Peyer's patch (tissue), 4 donors: ENCODE data around the gene HMOX2. TPM values are rescaled to one million over a fixed set of nuclear protein-coding genes. Genes with fewer than 3 reads are reported as not detected.
A peak's percentile ranks its signal among the peaks of the same experiment; 100 is the strongest.

Experiments
- DNase-seq, 3 donors: peaks; one replicate each; pipeline ENCODE4 v3.0.0-alpha.2; 2017 to 2019
- H3K27ac ChIP-seq, 4 donors: fragments of 200-600 bp; sonication (generic); one replicate each; pipeline ENCODE4 v1.5.1; 2016 to 2019
- H3K27me3 ChIP-seq, 2 donors: fragments of 200-600 bp; sonication (generic); one replicate each; pipeline ENCODE4 v1.5.1; 2019
- H3K36me3 ChIP-seq, 3 donors: fragments of 200-600 bp; sonication (generic); one replicate each; pipeline ENCODE4 v1.5.1; 2016 to 2019
- H3K4me1 ChIP-seq, 4 donors: fragments of 200-600 bp; sonication (generic); one replicate each; pipeline ENCODE4 v1.5.1; 2016 to 2019
- H3K4me3 ChIP-seq, 4 donors: fragments of 200-600 bp; sonication (generic); 1 replicate in 3 of 4; 2 replicates in 1 of 4; pipeline ENCODE4 v1.5.1; 2016 to 2019; ENCODE audit warnings: mild to moderate bottlenecking in 1 of 4
- H3K9me3 ChIP-seq, 4 donors: fragments of 200-600 bp; sonication (generic); one replicate each; pipeline ENCODE4 v1.5.1; 2016 to 2019; ENCODE audit warnings: mild to moderate bottlenecking in 1 of 4
- CTCF ChIP-seq, 6 experiments: fragments of 450-650 bp in 4 of 6; fragments of 200-600 bp in 2 of 6; sonication (generic) in 1 of 6; IDR thresholded peaks; one replicate each; pipeline ENCODE4 v1.5.1; 2017 to 2019; ENCODE audit warnings: antibody characterized with exemption in 6 of 6, mild to moderate bottlenecking in 3 of 6, moderate library complexity in 1 of 6
- POLR2A ChIP-seq, 2 donors: fragments of 450-650 bp; IDR thresholded peaks; one replicate each; pipeline ENCODE4 v1.5.1; 2017; ENCODE audit warnings: antibody characterized with exemption in 2 of 2, mild to moderate bottlenecking in 2 of 2, moderate library complexity in 2 of 2
- total RNA-seq, 4 donors: library from RNA; depleted of rRNA; stranded (reverse); fragments of >200 nt; gene quantifications; one replicate each; pipeline ENCODE4 v1.1.0, GENCODE V29; 2016

The HMOX2 gene, protein sequence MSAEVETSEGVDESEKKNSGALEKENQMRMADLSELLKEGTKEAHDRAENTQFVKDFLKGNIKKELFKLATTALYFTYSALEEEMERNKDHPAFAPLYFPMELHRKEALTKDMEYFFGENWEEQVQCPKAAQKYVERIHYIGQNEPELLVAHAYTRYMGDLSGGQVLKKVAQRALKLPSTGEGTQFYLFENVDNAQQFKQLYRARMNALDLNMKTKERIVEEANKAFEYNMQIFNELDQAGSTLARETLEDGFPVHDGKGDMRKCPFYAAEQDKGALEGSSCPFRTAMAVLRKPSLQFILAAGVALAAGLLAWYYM
- 10 to 100 TPM; 37.1 to 64.8 (median 61.1) TPM for total RNA-seq

DNA sequence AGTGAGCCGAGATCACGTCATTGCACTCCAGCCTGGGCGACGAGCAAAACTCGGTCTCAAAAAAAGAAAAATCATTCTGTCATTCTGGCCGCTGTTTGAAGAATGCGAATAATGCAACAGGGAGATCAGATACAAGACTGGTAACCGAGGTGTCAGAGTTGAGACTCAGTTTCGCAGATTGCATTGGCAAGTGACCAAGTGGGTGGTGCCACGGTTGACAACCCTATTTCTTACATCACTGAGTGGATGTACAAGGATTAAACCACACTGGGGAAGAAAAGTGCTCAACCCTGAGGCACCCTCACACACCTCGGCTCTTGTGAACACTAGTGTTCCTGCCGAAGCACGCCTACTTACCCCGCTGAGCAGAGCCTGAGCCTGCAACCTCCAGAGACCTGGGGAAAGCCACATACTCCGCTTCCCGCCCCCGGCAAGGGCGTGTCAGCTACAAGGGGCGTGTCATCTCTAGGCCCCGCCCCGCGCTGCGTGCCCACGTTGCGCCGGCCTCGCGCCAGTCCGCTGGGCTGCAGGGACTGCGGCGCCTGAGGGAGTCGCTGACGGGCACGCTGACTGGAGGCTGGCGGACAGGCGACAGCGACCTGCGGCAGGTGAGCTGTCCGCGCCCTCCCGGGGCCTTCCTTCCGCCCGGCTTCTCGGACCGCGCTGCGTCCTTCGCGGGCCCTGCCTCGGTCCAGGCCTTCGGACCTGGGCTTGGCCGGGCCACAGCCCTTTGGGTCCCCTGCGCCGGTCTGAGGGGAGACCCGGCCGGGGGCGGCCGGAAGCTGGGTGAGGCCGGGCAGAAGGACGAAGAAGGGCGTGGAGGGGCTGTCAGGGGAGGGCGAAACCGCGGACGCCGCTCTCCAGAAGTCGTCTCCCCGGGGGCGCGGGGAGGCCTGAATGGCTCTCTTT lies at the start of gene HMOX2:
TSS of gene HMOX2 (plus strand) at position 519 of the 909 bp plus-strand sequence. CDS start 29,127 bp downstream, outside the sequence.
- TF ChIP-seq CTCF (IDR thresholded peaks at IDR 0.05) (peak in 5 of 6 experiments; percentile 18 to 61 (median 42)), POLR2A (IDR thresholded peaks at IDR 0.05) (peak; percentile 96 to 98)
- Histone ChIP-seq H3K4me1 (peaks cover 6 to 27% (median 8%) of the 10 kb centered on the region in 4 donors), H3K36me3 (no peaks in the 10 kb centered on the region), H3K27me3 (no peaks in the 10 kb centered on the region), H3K27ac (peak within 1 kb of the TSS; percentile 86 to 90 (median 88)), H3K9me3 (no peaks in the 10 kb centered on the region), H3K4me3 (peak within 1 kb of the TSS; percentile 59 to 86 (median 74))
- DNase-seq, result peak; percentile 95 to 97 (median 97)

GRCh38 chr16:4426722-4427372 lies 49.4 kb upstream of the HMOX2 start:
- Histone ChIP-seq H3K27me3 (no peaks in the 10 kb centered on the region), H3K4me3 (peak overlapping the region; percentile 64 to 85 (median 78)), H3K4me1 (peaks cover 0 to 20% (median 6%) of the 10 kb centered on the region in 4 donors), H3K27ac (peak overlapping the region in 3 of 4 donors; percentile 92 to 98 (median 94)), H3K9me3 (no peaks in the 10 kb centered on the region), H3K36me3 (peaks cover 0 to 14% (median 0%) of the 10 kb centered on the region in 3 donors)
- no peak for DNase-seq
- TF ChIP-seq CTCF (IDR thresholded peaks at IDR 0.05) (no peak), POLR2A (IDR thresholded peaks at IDR 0.05) (no peak)

DNA sequence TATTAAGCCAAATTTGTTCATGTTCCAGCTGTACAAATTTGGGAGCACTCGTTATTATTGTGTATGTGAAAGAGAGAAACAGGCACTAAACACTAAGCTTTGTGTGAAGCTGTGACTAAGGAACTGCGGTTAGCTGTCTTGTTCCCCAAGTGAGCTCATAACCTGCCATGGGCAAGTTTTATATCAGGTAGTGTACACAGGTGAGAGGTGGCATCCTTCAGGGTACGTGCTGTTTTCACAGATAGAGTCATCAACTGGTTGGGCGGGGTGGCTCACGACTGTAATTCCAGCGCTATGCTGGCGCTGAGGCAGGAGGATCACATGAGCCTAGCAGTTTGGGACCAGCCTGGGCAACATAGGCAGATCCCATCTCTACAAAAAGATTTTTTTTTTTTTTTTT lies 47.7 kb upstream of the HMOX2 start:
- H3K4me1 ChIP-seq, result peaks cover 0 to 20% (median 6%) of the 10 kb centered on the region in 4 donors
- TF ChIP-seq CTCF (IDR thresholded peaks at IDR 0.05), result no peak
- TF ChIP-seq POLR2A (IDR thresholded peaks at IDR 0.05), result no peak
- H3K27me3 ChIP-seq, result no peaks in the 10 kb centered on the region
- H3K4me3 ChIP-seq, result no peak overlapping the region
- H3K27ac ChIP-seq, result no peak overlapping the region
- no peak for DNase-seq
- H3K36me3 ChIP-seq, result peaks cover 0 to 16% (median 0%) of the 10 kb centered on the region in 3 donors
- H3K9me3 ChIP-seq, result no peaks in the 10 kb centered on the region

GRCh38 chr16:4431023-4431422 lies 45.2 kb upstream of the HMOX2 start:
- peaks cover 0 to 33% (median 0%) of the 10 kb centered on the region in 3 donors for H3K36me3 ChIP-seq

More at GRCh38 chr16:4431023-4431422, 45.2 kb upstream of the HMOX2 start:
- H3K27ac ChIP-seq, result no peak overlapping the region
- no peak for DNase-seq
- TF ChIP-seq CTCF (IDR thresholded peaks at IDR 0.05) (no peak), POLR2A (IDR thresholded peaks at IDR 0.05) (no peak)
- no peak overlapping the region for H3K4me3 ChIP-seq
- no peaks in the 10 kb centered on the region for H3K9me3 ChIP-seq
- peaks cover 0 to 15% (median 4%) of the 10 kb centered on the region in 4 donors for H3K4me1 ChIP-seq
- no peaks in the 10 kb centered on the region for H3K27me3 ChIP-seq
